Esophagus squamous epithelium (tissue), 5 donors: ENCODE measurements around the gene MAGEA9. TPM values are rescaled to one million over a fixed set of nuclear protein-coding genes. Genes with fewer than 3 reads are reported as not detected.
"Not testable (repeated sequence)": the region's sequence is repeated elsewhere in the genome, so short reads cannot be mapped to it uniquely, and the experiment has no call there.

Experiments used
- DNase-seq: peaks from one replicate; lab custom pipeline; 2025; lab: John Stamatoyannopoulos, UW
- H3K27ac ChIP-seq, 4 donors: fragments of 200-600 bp; sonication (generic); one replicate each; pipeline ENCODE4 v1.5.1; 2016 to 2019; ENCODE audit warnings: mild to moderate bottlenecking in 1 of 4
- H3K27me3 ChIP-seq, 4 donors: fragments of 200-600 bp; sonication (generic); 1 replicate in 3 of 4; 2 replicates in 1 of 4; pipeline versions ENCODE4 v1.5.1 to v1.6.0; 2017 to 2021; ENCODE audit warnings: antibody characterized with exemption in 1 of 4
- H3K36me3 ChIP-seq, 3 donors: fragments of 200-600 bp; sonication (generic); one replicate each; pipeline ENCODE4 v1.5.1; 2016 to 2019
- H3K4me1 ChIP-seq, 3 donors: fragments of 200-600 bp; sonication (generic); one replicate each; pipeline ENCODE4 v1.5.1; 2017 to 2019
- H3K4me3 ChIP-seq, 4 donors: fragments of 200-600 bp; sonication (generic); 1 replicate in 3 of 4; 2 replicates in 1 of 4; pipeline ENCODE4 v1.5.1; 2016 to 2019; ENCODE audit warnings: mild to moderate bottlenecking in 2 of 4, moderate library complexity in 1 of 4
- H3K9me3 ChIP-seq, 3 donors: fragments of 200-600 bp; sonication (generic); one replicate each; pipeline ENCODE4 v1.5.1; 2016 to 2019
- POLR2A ChIP-seq, 4 donors: fragments of 450-650 bp; IDR thresholded peaks; one replicate each; pipeline ENCODE4 v1.6.1; 2017; ENCODE audit warnings: antibody characterized with exemption in 4 of 4, mild to moderate bottlenecking in 4 of 4, moderate library complexity in 3 of 4
- WGBS, 2 donors: methylation state at CpG; one replicate each; pipeline ENCODE4 v1.1.5; 2018; 5-methylcytosine and 5-hydroxymethylcytosine counted together
- intact Hi-C: fragments of 100-400 bp; cut with DNase I; formaldehyde crosslinking; loops from one replicate; pipeline ENCODE4 v1.15.0; 2022
- total RNA-seq, 4 donors: library from RNA; depleted of rRNA; stranded (reverse); fragments of >200 nt; gene quantifications; one replicate each; pipeline ENCODE4 v1.1.0, GENCODE V29; 2016
- TF ChIP-seq, protein P1 (sequence below), 6 experiments: fragments of 450-650 bp in 4 of 6; fragments of 200-600 bp in 2 of 6; sonication (generic) in 2 of 6; IDR thresholded peaks; one replicate each; pipeline ENCODE4 v1.5.1; 2016 to 2019; ENCODE audit warnings: antibody characterized with exemption in 6 of 6, mild to moderate bottlenecking in 4 of 6, moderate library complexity in 4 of 6
- donor health status: DM: yes; HTN: yes; CAD: no.

MAGEA9 gene
- total RNA-seq, 4 donors from 2014 or later: not detected

DNA sequence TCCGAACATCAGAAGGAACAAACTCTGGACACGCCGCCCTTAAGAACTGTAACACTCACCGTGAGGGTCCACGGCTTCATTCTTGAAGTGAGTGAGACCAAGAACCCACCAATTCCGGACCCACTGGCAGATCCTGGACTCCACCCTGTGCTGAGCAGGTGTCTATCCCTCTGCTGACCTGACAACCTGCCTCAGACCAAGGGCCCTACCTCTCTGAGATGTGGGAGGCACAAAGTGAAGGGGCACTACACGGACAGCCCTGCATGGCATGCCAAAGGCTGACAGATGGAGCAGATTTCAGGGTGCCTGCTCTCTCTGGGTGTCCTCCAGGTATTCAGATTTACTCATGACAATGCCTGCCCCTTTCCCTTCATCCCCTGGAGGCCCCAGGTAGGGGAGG is 21.9 kb upstream of the MAGEA9 start:
- Histone ChIP-seq H3K36me3 (no peaks in the 10 kb centered on the region), H3K27ac (no peak overlapping the region), H3K4me1 (no peaks in the 10 kb centered on the region), H3K4me3 (no peak overlapping the region), H3K9me3 (no peaks in the 10 kb centered on the region), H3K27me3 (no peaks in the 10 kb centered on the region)
- TF ChIP-seq, protein P1, sequence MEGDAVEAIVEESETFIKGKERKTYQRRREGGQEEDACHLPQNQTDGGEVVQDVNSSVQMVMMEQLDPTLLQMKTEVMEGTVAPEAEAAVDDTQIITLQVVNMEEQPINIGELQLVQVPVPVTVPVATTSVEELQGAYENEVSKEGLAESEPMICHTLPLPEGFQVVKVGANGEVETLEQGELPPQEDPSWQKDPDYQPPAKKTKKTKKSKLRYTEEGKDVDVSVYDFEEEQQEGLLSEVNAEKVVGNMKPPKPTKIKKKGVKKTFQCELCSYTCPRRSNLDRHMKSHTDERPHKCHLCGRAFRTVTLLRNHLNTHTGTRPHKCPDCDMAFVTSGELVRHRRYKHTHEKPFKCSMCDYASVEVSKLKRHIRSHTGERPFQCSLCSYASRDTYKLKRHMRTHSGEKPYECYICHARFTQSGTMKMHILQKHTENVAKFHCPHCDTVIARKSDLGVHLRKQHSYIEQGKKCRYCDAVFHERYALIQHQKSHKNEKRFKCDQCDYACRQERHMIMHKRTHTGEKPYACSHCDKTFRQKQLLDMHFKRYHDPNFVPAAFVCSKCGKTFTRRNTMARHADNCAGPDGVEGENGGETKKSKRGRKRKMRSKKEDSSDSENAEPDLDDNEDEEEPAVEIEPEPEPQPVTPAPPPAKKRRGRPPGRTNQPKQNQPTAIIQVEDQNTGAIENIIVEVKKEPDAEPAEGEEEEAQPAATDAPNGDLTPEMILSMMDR (IDR thresholded peaks at IDR 0.05): no peak
- no peak for TF ChIP-seq POLR2A (IDR thresholded peaks at IDR 0.05)
- 77% methylated on average over 5 of the region's 7 CpGs; no CpG with 5 or more reads in 1 of the 2 donors for WGBS, 2 donors
- DNase-seq: no peak
- intact Hi-C loops: no loop called here

DNA sequence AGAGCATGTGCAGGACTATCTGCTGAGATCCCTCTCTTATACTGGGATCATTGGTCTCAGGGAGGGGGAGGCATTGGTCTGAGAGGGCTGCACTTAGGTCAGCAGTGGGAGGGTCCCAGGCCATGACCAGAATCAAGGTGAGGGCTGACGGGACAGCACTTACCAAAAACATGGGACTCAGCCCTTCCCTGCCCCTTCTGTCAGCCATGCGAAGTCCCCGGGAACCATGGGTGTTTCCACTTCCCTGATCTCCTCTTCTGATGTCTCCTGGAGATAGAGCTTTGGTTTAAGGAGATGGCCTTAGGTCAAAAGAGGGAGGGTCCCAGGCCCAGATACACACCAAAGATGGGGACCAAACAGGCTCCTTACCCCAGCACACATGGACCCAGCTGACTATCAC is 20.8 kb upstream of the MAGEA9 start:
- no peak overlapping the region for H3K27ac ChIP-seq
- no peaks in the 10 kb centered on the region for H3K36me3 ChIP-seq
- no peak overlapping the region for H3K4me3 ChIP-seq
- 92% methylated on average over 2 of the region's 3 CpGs; no CpG with 5 or more reads in 1 of the 2 donors for WGBS, 2 donors
- no peaks in the 10 kb centered on the region for H3K27me3 ChIP-seq
- intact Hi-C loops: no loop called here
- H3K9me3 ChIP-seq: no peaks in the 10 kb centered on the region
- H3K4me1 ChIP-seq: no peaks in the 10 kb centered on the region
- no peak for DNase-seq
- TF ChIP-seq POLR2A (IDR thresholded peaks at IDR 0.05): no peak

DNA sequence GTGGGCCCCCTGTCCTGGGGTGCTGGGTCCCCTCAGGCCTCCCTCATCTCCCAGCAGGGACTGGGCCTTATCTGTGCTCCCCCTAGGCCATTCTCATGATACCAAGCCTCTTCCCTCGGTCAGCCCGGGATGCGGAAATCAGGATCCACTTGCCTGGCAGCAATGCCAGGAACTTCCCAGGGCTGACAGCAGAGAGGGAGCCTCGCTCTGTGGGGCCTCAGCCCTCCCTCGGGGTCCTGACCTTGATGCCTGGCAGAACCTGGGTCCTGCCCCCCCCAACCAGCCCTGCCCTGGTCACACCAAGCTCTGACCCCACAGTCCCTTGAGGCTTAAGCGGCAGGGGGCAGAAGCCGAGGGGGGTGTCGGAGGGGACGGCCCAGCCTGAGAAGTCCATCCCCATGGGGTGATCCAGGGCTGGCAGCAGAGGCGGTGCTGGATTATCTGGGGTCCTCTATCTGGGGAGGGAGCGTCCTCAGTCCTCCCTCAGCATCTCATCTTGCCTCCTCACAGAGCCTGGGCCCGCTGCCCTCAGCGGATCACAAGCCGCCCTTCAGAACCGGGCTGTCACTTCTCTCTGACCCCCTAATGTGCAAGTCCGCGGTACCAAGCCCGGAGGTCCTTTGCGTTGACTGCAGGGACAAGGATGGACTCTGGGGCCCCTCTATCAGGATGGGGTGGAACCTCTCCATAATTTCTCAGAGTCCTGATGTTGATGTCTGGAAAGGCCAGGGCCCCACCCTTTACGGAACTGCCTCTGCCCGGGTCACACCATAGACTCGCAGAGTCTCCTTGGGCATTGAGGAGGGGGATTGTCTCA is 19.7 kb upstream of the MAGEA9 start:
- H3K36me3 ChIP-seq, H3K27me3 ChIP-seq, H3K4me1 ChIP-seq, H3K27ac ChIP-seq, H3K9me3 ChIP-seq, DNase-seq, H3K4me3 ChIP-seq, intact Hi-C loops: not testable (repeated sequence)
- WGBS, 2 donors: 92% methylated on average over 5 of the region's 22 CpGs; no CpG with 5 or more reads in 1 of the 2 donors

DNA sequence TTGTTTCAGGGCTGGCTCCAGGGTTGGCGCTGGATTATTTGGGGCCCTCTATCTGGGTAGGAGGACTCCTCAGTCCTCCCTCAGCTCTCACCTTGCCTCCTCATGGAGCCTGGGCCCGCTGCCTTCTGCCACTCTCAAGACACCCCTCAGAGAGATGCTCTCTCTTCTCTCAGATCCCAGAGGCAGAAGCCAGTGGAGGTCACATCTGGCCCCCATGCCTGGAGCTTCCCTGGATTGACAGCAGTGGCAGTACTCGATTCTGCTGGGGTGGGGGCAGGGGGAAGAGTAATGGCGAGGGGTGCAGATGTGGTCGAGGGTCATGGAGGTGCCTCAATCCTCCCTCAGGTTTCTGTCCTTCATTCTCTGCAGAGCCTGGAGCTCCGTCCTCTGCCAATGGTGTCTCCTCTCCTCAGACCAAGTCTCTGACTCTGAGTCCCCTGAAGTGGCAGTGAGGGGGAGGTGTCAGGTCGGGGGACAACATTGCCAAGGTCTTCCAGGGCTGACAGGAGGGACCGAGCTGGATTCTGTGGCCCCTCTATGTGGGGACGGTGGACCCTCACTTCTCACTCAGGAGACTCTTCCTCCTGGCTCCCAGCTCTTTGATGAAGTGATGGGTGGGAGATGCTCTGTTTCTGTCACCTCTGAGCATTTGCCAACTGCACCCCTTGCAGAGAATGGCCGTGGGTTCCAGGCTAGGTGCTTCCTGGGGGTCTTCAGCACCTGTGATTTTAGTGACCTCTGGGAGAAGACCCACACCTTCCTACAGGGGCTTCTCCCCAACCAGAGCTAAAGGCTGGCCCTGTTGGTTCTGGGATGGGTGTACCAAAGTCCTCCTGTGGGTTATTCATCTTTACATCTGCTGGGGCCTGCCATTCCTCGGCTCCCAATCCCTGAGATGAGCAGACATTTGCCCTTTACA is 18.8 kb upstream of the MAGEA9 start:
- intact Hi-C loops: no loop called here
- WGBS, 2 donors: 67 to 80% methylated on average over 1 to 2 of the region's 11 CpGs
- Histone ChIP-seq H3K36me3 (no peaks in the 10 kb centered on the region), H3K27ac (no peak overlapping the region), H3K4me3 (no peak overlapping the region), H3K4me1 (no peaks in the 10 kb centered on the region), H3K9me3 (no peaks in the 10 kb centered on the region), H3K27me3 (no peaks in the 10 kb centered on the region)
- no peak for TF ChIP-seq POLR2A (IDR thresholded peaks at IDR 0.05)
- TF ChIP-seq, protein P1 (IDR thresholded peaks at IDR 0.05): no peak
- no peak for DNase-seq

DNA sequence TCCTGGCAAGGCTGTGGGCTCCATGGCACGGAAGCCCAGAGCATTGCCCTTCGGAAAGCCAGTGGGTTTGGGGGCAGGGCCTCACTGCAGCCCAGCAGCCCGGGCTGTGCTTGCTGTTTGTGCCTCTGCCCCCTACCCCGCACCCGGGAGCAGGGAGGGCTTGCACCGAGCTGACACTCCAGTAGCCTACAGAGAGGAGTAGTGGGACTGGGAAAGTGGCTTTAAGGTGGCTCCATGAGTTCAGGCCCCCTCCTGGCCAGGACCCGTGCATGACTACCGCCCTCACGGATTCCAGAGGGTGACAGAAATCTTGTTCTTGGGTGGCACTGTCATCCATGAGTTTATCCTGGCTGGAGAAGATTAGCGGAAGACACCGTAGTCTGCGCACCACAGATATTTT is 11.4 kb upstream of the MAGEA9 start:
- H3K4me1 ChIP-seq, DNase-seq, H3K4me3 ChIP-seq, H3K9me3 ChIP-seq, H3K27me3 ChIP-seq, H3K27ac ChIP-seq, intact Hi-C loops, H3K36me3 ChIP-seq: not testable (repeated sequence)
- WGBS, 2 donors: 87% methylated on average over 3 of the region's 12 CpGs; no CpG with 5 or more reads in 1 of the 2 donors

DNA sequence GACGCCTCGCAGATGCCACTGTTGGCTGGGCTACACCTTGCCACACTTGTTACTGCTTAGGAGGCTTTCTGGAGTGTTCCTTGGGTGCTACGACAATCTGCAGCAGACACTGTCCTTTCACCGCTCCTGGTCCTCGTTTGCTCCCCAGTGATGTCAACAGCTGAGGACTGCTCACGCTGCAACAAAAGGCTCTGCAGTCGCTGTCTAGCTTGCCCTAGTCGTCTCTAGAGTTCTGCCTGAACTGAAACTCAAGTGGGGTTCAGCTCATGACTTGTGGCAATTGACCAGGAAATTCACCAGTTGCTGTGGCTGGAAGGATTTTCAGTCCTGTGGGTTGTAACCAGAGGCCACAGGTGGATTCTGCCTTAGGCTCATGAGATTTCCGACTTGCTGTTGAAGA is 8.7 kb upstream of the MAGEA9 start:
- no CpG with 5 or more reads among the region's 9 CpGs for WGBS, 2 donors
- intact Hi-C loops, H3K27me3 ChIP-seq, H3K4me3 ChIP-seq, H3K4me1 ChIP-seq, H3K9me3 ChIP-seq, DNase-seq, H3K27ac ChIP-seq, H3K36me3 ChIP-seq: not testable (repeated sequence)

DNA sequence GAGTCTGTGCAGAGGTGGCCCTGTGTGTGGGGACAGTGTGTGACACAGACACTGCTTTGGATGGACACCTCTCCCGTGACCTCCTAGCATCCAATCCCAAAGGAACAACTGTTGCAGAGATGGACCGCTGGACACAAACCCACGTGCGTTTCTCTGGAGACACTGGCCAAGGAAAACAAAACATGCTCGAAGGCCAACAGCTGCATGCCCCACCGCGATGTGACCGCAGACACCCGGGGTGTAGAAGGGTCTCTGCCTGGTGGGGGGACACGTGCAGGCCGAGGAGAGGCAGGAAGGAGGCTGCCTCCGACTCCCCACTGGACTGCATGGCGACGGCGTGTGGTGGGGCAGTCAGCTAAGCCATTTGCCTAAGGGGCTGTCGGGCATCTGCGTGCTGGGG is 8.0 kb upstream of the MAGEA9 start, which contains the start of gene HSFX1:
Gene HSFX1, plus strand, starts transcription at position 301 of the 400 bp plus-strand sequence. CDS start 614 bp downstream, outside the sequence.
- intact Hi-C loops, H3K4me3 ChIP-seq, H3K27ac ChIP-seq, H3K36me3 ChIP-seq, H3K4me1 ChIP-seq, DNase-seq, H3K9me3 ChIP-seq, H3K27me3 ChIP-seq: not testable (repeated sequence)
- no CpG with 5 or more reads among the region's 17 CpGs for WGBS, 2 donors

DNA sequence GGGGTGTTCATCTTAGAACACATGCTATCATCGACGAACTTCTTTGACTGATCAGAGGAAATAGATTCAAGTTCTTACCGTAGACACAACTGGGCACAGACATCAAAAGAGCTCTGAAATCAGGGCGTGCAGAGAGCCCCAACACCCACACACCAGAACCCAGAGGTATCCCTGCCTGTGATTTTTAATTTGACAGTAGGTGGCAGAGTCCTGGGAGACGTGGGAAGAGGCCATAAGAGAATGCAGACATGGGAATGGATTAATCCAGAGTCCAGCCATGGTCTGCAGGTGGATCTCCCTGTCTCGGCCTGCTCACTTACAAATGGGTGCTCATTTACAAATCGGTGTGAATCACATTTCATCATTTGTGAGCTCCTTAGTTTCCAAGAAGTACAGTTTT is 3.7 kb upstream of the MAGEA9 start:
- H3K27me3 ChIP-seq, H3K9me3 ChIP-seq, DNase-seq, H3K36me3 ChIP-seq, intact Hi-C loops, H3K27ac ChIP-seq, H3K4me3 ChIP-seq, H3K4me1 ChIP-seq: not testable (repeated sequence)
- no CpG with 5 or more reads among the region's 7 CpGs for WGBS, 2 donors

DNA sequence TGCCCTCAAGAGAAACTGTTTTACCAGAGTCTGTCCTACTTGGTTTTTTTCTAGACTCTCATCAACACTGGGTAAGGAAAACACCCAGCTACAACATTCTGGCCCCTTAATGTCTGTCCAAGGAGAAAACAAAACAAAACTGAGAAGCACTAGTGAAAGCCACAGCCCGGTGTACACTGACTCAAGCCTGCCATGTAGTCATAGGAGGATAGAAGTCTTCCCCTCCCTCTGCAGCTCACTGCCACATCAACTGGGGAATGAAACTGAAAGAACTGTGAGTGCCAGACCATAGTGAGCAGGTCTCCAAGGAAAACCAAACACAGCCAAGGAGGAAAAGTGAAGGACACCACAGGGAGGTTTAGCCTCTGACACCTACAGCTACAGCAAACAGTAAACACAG is 13.8 kb downstream of the MAGEA9 start:
- DNase-seq, H3K36me3 ChIP-seq, H3K9me3 ChIP-seq, H3K27ac ChIP-seq, H3K4me3 ChIP-seq, H3K4me1 ChIP-seq, intact Hi-C loops, H3K27me3 ChIP-seq: not testable (repeated sequence)
- WGBS, 2 donors: no CpG with 5 or more reads among the region's 1 CpG
